ENCODE measurements around the gene CHST12. TPM values are rescaled to one million over a fixed set of nuclear protein-coding genes. Genes with fewer than 3 reads are reported as not detected.

The CHST12 gene
- total RNA-seq, 1 experiment from 2014 or later = 19.3 TPM

DNA sequence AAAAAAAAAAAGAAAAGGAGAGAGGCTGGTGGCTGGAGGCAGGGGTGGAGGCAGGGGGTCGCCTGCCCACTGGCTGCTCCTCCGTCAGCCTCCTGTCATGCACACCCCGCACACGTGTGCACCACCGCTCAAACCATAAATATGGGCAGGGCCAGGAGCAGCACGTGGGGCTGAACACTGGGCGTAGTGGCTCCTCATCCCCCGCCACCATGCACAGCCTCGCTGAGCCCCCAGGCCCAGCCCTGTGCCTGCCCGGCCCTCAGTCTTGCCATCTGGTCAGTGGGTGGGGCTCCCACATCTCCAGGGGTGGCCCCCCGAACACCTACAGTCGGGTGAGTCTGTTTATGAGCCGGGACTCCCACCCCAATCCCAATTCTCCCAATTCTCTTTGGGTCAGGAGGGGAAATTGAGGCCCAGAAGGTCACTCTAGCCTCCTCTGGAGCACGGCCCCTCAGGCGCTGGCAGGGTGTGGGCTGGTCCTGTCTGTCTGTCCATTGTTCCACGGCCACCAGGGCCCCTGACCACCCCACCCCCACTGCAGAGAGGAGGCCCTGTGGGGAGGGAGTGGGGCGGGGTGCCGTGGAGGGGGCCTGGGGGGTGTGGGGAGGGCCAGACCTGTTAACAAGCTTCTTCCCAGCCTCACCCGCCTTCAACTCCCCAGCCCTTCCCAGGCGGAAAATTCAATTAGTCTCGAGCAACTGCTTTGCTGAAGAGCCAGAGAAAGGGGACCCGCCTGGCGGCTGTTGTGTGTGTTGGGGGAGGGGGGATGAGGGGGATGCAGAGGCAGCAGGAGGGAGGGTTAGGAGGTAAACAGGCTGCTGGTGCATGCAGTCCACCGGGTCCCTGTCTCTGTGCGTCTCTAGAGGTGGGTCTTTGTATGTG lies 92.2 kb downstream of the CHST12 start:
- Mint-ChIP-seq H3K27ac (peak overlapping the region in 1 of 3 experiments; percentile 24; a peak in 1 of 7 replicates), H3K36me3 (ENCODE audit: insufficient read depth in 1 of 3, low read depth in 3 of 3) (no peaks in the 10 kb centered on the region; a peak in 2 of 7 replicates), H3K4me3 (no peak overlapping the region; a peak in 1 of 5 replicates), H3K4me1 (peaks cover 39 to 55% of the 10 kb centered on the region in 2 experiments), H3K27me3 (ENCODE audit: low read depth) (no peaks in the 10 kb centered on the region; the same call in none of the 2 replicates), H3K9me3 (peaks cover 3 to 13% of the 10 kb centered on the region in 2 experiments; a peak in 3 of 5 replicates)
- no peak overlapping the region for H3K27ac ChIP-seq (ENCODE audit: insufficient read length, low read depth, low read length)
- WGBS (ENCODE audit: extremely low coverage, insufficient read length, low lambda C conversion rate) = no CpG with 5 or more reads among the region's 25 CpGs
- no peak overlapping the region for H3K4ac ChIP-seq (ENCODE audit: low read depth, low read length)
- no peak overlapping the region for H3K9ac ChIP-seq (ENCODE audit: extremely low read depth, insufficient read length, low read length)
- H3K4me1 ChIP-seq (ENCODE audit: insufficient read depth, low read length) = no peaks in the 10 kb centered on the region; the same call in 1 of the 2 replicates
- H2BK15ac ChIP-seq (ENCODE audit: low read depth, low read length) = no peak overlapping the region
- no peak overlapping the region for H2AK5ac ChIP-seq (ENCODE audit: insufficient read length, low read length)
- H3K9me3 ChIP-seq (ENCODE audit: control insufficient read depth, low read depth, low read length) = no peaks in the 10 kb centered on the region
- no peak overlapping the region for H2BK120ac ChIP-seq (ENCODE audit: low read depth, low read length, poor library complexity, severe bottlenecking)
- H3K56ac ChIP-seq (ENCODE audit: insufficient read length, low read depth, low read length) = no peak overlapping the region
- H3K18ac ChIP-seq (ENCODE audit: insufficient read length, low read depth, low read length) = no peak overlapping the region
- no peaks in the 10 kb centered on the region for H3K79me1 ChIP-seq (ENCODE audit: insufficient read depth, low read depth, low read length, poor library complexity, severe bottlenecking)
- H3K14ac ChIP-seq (ENCODE audit: insufficient read depth, low read length) = no peak overlapping the region; the same call in 1 of the 2 replicates
- no peak overlapping the region for H3K4me2 ChIP-seq (ENCODE audit: insufficient read depth, insufficient read length, low read length)
- no peak overlapping the region for H2AFZ ChIP-seq (ENCODE audit: low read length)
- no peak overlapping the region for H4K91ac ChIP-seq (ENCODE audit: insufficient read length, low read depth, low read length)
- H4K5ac ChIP-seq (ENCODE audit: insufficient read length, low read depth, low read length) = no peak overlapping the region
- no peak overlapping the region for H4K8ac ChIP-seq (replicated peaks; ENCODE audit: insufficient read length, low read depth, low read length)
- H2BK20ac ChIP-seq (ENCODE audit: low read depth, low read length, poor library complexity, severe bottlenecking) = no peak overlapping the region
- H2BK12ac ChIP-seq (ENCODE audit: insufficient read length, low read depth, low read length) = no peak overlapping the region
- no peak overlapping the region for H2BK5ac ChIP-seq (ENCODE audit: insufficient read length, low read length)
- peaks cover 2% of the 10 kb centered on the region for H4K20me1 ChIP-seq (ENCODE audit: control insufficient read depth, insufficient read depth, insufficient read length)
- no peaks in the 10 kb centered on the region for H3K79me2 ChIP-seq (ENCODE audit: insufficient read depth, low read length)
- H3T11ph ChIP-seq (ENCODE audit: low read length) = no peak overlapping the region
- H3K23me2 ChIP-seq (ENCODE audit: insufficient read length, low read depth, low read length, poor library complexity, severe bottlenecking) = no peaks in the 10 kb centered on the region
- no peak for DNase-seq
- no peak overlapping the region for H3K23ac ChIP-seq (ENCODE audit: insufficient read length, low read depth, low read length)
- TF ChIP-seq, protein P1, sequence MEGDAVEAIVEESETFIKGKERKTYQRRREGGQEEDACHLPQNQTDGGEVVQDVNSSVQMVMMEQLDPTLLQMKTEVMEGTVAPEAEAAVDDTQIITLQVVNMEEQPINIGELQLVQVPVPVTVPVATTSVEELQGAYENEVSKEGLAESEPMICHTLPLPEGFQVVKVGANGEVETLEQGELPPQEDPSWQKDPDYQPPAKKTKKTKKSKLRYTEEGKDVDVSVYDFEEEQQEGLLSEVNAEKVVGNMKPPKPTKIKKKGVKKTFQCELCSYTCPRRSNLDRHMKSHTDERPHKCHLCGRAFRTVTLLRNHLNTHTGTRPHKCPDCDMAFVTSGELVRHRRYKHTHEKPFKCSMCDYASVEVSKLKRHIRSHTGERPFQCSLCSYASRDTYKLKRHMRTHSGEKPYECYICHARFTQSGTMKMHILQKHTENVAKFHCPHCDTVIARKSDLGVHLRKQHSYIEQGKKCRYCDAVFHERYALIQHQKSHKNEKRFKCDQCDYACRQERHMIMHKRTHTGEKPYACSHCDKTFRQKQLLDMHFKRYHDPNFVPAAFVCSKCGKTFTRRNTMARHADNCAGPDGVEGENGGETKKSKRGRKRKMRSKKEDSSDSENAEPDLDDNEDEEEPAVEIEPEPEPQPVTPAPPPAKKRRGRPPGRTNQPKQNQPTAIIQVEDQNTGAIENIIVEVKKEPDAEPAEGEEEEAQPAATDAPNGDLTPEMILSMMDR (conservative IDR thresholded peaks at IDR 0.05) = no peak
- H3K27me3 ChIP-seq (ENCODE audit: insufficient read depth, low read length) = no peaks in the 10 kb centered on the region

Data from H9 (cell line).